ENCODE results near the gene FBXO36.

GRCh38 chr2:229943171-229943570, 20.9 kb downstream of the FBXO36 start:
- no peak for TF ChIP-seq CTCF (IDR thresholded peaks at IDR 0.05)
- no peak for TF ChIP-seq POLR2A (IDR thresholded peaks at IDR 0.05)

Data from thyroid gland (tissue), 4 donors.